Measurements from ENCODE around the gene ARHGAP1. TPM values are rescaled to one million over a fixed set of nuclear protein-coding genes. Genes with fewer than 3 reads are reported as not detected.
A peak's percentile ranks its signal among the peaks of the same experiment; 100 is the strongest.

The ARHGAP1 gene
- total and polyA plus RNA-seq, 2 of the 13 experiments (the other 11 are each of a cell fraction or from before 2014, with no cell fraction given), result 18.6 to 30.3 TPM

- TF ChIP-seq SIN3A (IDR thresholded peaks at IDR 0.05; ENCODE audit: borderline replicate concordance, low read depth, low read length) (peak; percentile 96), SMAD9 (CRISPR knock-in tag; IDR thresholded peaks at IDR 0.05) (no peak), KMT2B (CRISPR knock-in tag; IDR thresholded peaks at IDR 0.05) (peak; percentile 44; the same call in 1 of the 2 replicates), BRF2 (CRISPR knock-in tag; IDR thresholded peaks at IDR 0.05) (peak; percentile 77), ZNF318 (CRISPR knock-in tag; IDR thresholded peaks at IDR 0.05) (peak; percentile 42; the same call in 1 of the 2 replicates), CEBPZ (IDR thresholded peaks at IDR 0.05; ENCODE audit: low read length) (no peak), MXI1 (IDR thresholded peaks at IDR 0.05; ENCODE audit: borderline replicate concordance, low read depth, low read length) (peak; percentile 85; the same call in 1 of the 3 replicates)
These were observed 18.7 kb upstream of the ARHGAP1 start, which contains the start of gene F2 (continued) for GRCh38 chr11:46719048-46719542.

Measured in HepG2 (cell line).